Skin of body (tissue), 2 donors: ENCODE results near the gene IRGQ. TPM values are rescaled to one million over a fixed set of nuclear protein-coding genes. Genes with fewer than 3 reads are reported as not detected.
A peak's percentile ranks its signal among the peaks of the same experiment; 100 is the strongest.
"Not testable (repeated sequence)": the region's sequence is repeated elsewhere in the genome, so short reads cannot be mapped to it uniquely, and the experiment has no call there.

Experiments used
- DNase-seq: peaks from one replicate; lab custom pipeline; 2025; lab: John Stamatoyannopoulos, UW
- total RNA-seq: library from RNA; depleted of rRNA; stranded (reverse); fragments of >200 nt; gene quantifications from one replicate; pipeline ENCODE4 v1.2.3, GENCODE V29; 2014

Gene IRGQ
- total RNA-seq, 1 donor from 2014 or later = 19.6 TPM

DNA sequence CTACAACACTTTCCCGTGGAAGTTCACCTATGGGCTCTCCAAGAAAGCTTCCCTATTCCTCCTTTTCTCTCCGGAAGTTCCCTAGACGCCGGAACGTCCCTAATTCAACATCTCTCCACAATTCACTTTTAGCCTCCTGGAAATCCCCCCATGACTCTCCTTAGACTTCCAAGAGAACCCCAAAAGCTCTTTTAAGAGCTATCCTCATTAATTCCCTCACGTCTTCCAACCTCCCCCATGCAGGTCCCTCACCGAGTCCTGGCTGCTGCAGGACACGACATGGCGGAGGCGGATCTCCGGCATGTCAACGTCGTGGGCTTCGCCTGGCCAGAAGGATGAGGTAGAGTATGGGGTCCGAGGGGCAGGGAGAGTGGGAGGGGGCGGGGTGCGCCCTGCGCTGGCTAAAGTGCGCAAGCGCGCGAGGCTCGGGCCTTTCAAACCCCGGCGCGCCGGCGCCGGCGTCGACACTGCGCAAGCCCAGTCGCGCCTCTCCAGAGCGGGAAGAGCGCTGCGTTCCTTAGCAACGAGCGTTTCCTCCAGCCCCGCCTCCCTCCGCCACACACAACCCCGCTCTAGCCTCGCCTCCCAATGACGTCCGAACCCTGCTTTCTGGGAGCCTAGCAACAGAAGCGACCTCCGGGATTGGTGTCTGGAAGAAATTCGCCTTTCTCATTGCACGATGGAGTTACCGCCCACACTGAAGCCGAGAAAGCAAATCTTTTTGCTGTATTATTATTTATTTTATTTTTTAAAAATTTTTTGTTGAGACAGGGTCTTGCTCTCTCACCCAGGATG, 20.6 kb downstream of the IRGQ start, which contains the start of the genes PINLYP and XRCC1:
Gene PINLYP (plus strand): TSS at position 646 of the 795 bp plus-strand sequence. CDS start 1,391 bp downstream, outside the sequence.
Gene XRCC1 (minus strand): TSS at position 372 of the 795 bp plus-strand sequence. CDS start 69 bp downstream, at position 303.
- DNase-seq = peak; percentile 99

DNA sequence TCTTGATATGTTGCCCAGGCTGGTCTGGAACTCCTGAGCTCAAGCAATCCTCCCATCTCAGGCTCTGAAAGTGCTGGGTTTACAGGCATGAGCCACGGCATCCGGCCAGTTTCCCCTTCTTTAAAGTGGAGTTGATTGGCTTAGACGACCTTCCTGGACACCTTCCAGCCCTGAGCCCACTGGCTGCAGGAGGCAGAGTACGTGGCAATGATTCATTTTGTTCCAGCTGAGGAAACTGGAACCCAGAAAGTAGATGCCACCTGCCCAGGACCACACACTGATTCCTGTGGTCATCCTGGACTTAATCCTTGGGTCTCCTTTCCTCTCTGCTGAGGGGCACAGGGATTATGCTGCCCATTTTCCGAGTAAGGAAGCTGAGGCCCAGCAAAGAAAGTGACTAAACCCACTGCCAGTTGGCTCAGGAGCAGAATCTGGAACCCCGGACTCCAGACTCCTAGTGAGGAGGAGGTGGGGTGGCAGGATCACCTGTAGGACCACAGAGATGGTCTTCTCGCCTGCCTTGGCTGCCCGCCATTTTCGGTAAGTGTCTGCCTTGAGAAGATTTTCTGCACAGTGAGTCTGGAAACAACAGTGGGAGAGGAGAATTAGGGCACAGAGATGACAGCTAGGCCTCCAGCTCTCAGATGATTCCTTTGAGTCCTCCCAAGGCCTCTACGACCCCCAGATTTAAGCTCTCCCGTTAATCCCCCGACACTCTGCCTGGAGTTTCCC, 21.3 kb downstream of the IRGQ start:
- DNase-seq = no peak

DNA sequence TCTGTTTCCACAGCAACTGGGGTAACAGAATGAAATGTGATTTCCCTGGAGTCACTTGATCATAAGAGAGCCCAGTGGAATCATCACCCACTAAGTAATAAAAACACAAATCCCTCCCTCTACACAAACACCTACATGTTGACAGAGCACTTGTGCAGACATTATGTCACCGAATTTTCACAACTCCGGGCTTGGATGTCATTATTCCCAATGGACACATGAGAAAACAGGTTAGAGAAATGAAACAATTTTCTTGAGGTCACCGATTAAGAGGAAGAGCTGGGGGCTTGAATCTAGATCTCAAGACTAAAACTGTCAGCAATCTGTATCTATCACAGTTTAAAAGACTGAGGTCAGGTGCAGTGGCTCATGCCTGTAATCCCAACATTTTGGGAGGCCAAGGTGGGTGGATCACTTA, 23.8 kb downstream of the IRGQ start:
- DNase-seq = no peak

DNA sequence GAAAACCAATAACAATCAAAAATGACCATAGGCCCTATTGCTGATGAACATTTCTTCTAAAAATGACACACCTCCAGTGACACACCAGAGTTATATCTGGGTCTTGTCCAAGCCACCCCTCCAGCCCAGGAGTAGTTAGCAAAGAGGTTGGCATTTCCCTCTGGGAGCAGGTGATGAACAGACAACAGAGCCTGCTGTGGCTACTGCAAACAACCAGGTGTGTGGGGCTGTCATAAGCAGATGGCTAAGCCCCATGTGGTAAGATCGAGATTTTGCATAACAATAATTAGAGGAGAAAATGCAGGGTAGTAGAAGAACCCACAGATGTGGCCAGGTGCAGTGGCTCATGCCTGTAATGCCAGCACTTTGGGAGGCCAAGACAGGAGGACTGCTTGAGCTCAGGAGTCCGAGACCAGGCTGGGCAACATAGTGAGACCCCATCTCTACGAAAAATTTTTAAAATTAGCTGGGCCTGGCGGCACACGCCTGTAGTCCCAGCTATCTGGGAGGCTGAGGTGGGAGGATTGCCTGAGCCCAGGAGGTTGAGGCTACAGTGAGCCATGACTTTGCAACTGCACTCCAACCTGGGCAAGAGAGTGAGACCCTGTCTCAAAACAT, 25.7 kb downstream of the IRGQ start:
- no peak for DNase-seq

DNA sequence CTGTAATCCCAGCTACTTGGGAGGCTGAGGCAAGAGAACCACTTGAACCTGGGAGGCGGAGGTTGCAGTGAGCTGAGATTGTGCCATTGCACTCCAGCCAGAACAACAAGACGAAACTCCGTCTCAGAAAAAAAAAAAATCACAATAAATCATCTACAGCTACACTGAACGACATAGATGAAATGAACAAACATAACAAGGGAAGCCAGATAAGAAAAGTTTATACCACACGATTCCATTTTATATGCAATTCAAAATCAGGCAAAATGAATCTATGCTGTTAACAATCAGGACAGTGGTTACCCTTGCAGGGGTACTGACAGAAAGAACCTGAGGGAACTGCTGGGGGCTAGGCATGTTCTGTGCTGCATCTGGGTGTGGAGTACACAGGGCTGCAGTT, 26.3 kb downstream of the IRGQ start:
- DNase-seq = no peak

DNA sequence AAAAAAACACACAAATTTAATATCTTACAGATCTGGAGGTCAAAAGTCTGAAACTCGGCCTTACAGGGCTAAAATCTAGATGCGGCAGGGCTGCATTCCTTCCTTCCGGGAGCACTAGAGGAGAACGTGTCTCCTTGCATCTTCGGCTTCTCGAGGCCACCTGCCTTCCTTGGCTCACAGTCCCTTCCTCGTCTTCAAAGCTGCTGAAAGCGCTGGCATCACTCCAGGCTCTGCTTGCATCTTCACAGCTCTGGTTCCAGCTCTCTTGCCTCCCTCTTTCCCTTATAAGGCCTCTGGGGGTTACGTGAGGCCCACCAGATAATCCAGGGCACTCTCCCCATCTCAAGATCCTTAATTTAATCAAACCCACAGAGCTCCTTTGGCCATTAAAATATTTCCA, 31.1 kb downstream of the IRGQ start:
- no peak for DNase-seq

DNA sequence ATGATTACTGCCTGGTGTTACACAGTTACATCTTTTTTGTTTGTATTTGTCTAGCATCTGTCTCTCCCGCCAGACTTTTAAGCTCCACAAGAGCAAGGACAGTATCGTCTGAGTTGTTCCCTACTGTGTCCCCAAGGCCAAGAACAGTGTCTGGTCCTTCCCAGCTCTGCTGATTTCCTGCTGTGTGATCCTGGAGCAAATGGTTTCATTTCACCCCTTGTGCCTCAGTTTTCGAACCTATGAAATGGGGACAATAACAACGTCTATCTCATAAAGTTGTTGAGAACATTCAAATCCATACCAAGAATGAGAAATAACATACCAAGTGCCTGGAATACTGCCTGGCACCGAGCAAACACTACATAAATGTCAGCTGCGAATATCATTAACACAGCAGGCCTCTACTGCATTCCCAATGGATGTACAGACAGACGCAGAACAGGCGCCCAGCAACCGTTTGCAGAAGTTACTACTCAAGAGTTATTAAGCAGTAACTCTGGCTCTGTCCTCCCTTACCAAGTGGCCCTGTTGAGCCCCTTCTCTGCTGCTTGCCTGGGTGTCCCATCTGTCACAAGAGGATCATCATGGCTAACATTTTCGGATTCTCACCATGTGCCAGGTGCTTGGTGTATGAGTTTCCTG, 32.0 kb downstream of the IRGQ start:
- DNase-seq = no peak

DNA sequence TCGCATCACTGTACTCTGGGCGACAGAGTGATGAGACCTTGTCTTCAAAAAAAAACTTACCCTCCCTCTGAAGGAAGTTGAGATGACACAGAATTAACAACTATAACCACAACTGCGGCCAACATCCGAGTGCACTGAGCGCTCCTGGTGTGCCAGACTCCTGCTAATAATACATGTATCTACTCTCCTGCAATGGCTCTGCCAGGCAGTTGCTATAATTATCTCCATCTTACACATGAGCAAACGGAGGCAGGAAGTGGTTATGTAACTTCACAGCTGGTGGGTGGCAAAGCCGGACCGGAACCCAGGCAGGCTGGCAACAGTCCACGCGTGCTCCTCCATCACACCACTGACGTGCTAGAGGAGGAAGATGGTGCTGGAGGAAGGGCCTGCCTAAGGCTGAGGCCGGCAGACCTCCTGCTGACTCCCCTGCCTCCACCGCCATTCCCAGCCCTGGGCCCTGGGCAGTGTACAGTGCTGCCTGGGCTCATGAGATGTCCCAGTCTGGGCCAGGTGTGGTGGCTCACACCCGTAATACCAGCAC, 33.2 kb downstream of the IRGQ start:
- no peak for DNase-seq

DNA sequence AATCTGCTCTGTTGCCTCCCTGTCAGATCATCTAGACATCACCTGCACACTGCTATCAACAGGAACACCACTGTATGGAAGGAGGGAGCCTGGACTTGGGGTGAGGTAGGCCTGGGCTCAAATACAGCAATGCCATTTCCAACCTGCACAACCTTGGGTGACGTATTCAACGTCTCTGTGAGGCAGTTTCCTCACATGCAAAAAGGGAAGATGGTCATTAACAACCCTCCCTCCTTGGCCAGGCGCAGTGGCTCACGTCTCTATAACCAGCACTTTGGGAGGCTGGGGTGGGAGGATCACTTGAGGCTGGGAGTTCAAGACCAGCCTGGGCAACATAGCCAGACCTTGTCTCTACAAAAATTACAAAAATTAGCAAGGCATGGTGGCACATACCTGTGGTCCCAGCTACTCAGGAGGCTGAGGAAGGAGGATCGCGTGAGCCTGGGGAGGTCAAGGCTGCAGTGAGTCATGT, 33.7 kb downstream of the IRGQ start:
- no peak for DNase-seq

DNA sequence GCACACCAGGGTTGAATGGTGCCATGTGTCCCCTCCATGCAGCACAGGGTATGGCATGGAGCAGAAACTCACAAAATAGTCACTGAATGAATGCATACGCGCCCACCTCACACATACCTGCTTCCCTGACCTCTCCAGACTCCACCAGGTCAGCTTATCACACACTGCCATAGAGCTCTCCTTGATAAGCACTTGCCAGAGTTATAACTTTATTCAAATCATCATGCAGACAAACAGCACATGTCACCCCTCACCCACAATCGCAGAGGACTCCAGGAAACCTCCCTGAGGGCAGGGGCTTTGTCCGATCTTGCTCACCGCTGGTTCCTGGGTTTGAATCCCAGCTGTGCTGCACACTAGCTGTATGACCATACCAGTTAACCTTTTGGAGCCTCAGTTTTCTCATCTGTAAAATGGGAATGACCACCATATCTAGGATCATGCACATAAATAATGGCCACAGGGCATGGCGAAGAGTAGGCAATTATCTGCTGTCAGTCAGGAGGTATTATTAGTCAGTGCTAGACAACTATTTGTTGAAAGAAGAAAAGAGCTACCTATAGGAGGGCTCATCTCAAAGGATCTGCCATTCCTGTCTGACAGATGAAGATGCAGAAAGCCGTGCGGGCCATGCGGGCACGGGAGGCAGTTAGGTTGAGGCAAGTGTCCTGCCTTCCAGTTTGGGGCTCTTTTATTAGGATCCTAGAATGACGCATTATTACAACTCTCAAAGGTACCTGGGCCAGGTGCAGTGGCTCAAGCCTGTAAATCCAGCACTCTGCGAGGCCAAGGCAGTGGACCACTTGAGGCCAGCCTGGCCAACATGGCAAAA, 34.6 kb downstream of the IRGQ start:
- no peak for DNase-seq

DNA sequence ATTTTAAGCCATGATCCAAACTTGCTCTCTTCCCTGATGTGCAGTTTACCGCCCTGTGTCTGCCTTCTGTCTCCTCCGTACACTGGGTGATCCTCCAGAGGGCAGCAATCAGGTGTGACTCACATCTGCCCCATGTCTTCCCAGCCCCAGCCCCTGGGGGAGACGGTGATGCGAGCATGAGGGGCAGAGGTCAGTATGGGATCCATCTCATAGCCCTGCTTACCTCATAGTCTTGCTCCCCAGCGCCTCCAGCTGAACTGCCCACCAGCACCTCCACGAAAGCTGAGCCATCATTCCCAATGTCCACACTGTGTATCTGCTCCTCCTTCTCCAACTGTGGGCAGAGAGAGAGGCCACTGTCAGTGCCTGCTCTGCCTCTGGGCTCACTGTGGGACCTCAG, 35.2 kb downstream of the IRGQ start:
- DNase-seq = no peak

DNA sequence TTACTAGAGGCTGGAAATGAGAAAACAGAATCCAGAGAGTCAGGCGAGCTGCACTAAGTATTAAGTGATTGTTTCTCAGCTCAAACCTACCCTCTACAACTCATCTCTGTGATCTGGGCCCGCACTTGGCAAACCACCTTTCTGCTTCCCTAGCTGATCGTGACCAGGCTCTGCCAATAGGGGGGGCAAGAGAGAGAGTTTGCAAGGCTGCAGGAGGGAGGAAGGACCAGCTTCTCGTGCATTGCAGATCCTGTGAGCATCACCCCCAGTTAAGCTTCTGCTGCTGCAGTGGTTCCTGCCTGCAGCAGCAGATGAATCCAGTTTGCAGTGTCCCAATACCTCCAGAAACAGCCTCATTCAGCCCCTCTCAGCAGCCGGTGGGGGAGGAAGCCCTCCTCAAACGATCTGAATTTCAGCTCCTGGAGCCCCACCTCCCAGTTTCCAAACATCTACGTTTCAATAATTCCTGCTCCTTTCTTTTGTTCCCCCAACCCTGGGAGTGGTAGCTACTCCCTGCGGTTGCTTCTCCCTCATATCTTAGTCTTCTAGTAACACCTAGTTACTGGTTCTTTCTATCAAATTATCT, 40.7 kb downstream of the IRGQ start:
- DNase-seq = peak; percentile 20

DNA sequence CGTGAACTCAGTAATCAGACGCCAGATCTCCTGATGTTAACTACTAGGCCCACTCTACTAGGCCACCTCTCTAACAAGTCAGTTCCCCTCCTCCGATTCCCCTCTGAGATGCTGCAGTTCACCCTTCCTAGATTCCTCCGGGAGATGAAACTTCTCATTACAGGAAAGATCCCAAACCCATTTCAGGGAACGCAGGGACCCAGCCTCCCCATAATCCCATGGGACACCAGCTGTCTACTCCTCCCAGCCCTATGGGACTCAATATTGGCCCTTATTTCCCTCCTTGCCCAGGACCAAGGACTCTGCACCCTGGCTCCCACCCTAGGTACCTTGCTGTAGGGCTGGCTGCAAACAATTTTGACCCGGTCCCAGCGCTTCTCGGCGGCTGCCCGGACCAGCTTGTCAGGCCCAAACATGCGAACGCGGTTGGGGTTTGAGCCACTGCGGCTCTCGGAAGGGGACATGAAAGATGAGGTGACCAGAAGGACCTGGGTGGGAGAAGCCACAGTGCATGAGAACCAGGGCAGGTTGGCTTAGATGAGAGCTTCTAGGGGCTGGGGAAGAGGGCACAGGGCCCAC, 41.5 kb downstream of the IRGQ start:
- no peak for DNase-seq

DNA sequence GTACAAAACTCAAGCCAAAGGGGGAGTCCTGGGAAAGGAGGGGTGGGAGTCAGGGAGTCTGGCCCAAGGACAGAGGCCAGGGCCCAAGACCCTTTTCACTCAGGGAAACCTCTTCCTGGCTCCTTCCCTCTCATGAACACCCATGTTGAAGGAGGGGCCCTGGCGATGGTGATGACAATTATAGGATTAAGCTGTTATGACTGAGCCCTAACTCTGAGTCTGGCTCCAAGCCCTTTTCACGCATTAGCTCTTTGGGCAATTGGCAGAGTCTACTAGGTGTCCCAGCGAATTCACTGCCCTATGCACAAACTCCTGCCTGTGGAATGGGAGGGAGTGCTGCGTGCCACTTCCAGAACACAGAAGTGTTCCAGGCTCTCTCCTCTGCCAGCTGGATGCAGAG, 42.3 kb downstream of the IRGQ start:
- DNase-seq = no peak

DNA sequence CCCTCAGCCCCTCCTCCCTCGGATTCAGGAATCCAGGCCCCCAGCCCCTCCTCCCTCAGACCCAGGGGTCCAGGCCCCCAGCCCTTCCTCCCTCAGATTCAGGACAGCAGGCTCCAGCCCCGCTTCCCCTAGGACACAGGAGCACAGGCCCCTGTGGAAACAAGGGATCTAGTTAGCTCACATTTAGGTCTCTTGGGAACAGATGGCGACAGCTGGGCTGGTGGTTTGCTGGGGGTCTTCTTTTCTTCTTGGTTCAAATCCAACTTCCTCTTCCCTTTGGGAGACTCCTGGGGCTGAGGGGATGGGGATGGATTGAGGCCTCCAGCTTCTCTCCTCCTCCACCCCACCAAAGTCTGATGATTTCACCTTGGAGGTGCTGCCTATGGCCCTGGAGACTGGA, 43.3 kb downstream of the IRGQ start:
- no peak for DNase-seq

DNA sequence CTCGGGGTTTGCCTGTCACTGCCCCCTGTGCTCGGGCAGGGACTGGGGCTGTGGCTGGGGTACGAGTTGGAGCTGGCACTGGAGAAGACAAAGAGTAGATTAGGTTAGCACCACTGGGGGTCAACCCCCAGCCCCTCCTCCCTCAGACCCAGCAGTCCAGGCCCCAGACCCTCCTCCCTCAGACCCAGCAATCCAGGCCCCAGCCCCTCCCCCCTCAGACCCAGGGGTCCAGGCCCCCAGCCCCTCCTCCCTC, 43.8 kb downstream of the IRGQ start:
- no peak for DNase-seq

DNA sequence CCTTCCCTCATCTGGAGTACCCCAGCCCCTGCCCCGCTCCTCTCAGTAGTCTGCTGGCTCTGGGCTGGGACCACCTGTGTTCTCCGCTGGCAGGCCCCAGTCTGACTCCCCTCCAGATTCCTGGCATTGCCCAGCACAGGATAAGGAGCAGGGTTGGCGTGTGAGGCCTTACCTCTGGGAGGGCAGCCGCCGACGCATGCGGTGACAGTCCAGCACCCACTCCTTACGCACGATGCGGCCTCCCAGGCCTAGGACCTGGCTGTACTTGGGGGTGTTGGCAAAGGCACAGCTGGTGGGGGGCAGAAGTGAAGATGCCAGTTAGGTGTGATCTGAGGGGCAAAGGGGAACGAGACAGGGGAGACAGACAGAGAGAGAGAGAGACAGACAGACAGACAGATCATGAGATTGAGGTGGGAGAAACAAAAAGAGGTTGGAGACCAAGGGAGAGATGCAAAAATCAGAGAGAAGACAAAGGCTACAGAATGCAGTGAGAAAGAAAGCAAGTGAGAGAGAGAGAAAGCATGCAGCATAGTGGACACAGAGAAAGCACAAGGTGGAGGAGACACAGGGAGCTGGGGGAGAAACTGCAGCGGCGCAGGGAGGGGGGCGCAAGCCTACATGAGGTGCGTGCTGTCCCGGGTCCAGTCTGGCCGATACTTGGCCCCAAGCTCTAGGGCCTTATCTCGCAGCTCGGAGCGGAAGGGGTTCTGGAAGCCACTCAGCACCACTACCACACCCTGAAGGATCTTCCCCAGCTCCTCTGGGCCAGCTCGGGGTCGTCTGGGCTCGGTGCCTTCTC, 44.3 kb downstream of the IRGQ start:
- DNase-seq = no peak

DNA sequence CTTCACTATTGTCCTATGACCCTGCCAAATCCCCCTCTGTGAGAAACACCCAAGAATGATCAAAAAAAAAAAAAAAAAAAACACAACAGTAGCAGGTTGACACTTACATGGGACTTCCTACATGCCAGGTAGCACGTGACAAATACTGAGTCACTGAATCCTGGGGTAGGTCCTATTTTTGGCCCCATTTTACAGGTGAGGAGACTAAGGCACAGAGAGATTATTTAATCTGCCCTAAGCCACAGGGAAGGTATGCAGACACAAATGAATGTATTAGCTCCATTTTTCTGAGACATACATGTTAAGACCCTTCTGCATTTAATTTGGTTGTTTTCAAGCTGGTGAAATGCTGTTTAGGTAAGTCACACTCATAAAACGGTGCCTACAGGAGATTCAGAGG, 47.2 kb downstream of the IRGQ start:
- DNase-seq = no peak

DNA sequence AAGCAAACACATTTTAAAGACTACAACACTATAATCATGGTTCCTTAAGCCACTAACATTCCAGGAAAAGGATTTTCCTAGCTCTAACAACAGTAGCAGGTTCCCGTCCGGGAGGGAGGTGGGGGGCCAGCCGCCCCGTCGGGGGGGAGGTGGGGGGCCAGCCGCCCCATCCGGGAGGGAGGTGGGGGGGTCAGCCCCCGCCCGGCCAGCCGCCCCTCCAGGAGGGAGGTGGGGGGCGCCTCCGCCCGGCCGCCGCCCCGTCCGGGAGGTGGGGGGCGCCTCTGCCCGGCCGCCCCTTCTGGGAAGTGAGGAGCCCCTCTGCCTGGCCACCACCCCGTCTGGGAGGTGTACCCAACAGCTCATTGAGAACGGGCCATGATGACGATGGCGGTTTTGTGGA, 48.0 kb downstream of the IRGQ start:
- DNase-seq = not testable (repeated sequence)
